NCI-H128 (cell line): ENCODE data around the gene FAXDC2.

Experiments
- DNase-seq: peaks from one replicate; lab custom pipeline; 2025; ENCODE audit not compliant: unreplicated experiment; lab: John Stamatoyannopoulos, UW

FAXDC2 gene

DNA sequence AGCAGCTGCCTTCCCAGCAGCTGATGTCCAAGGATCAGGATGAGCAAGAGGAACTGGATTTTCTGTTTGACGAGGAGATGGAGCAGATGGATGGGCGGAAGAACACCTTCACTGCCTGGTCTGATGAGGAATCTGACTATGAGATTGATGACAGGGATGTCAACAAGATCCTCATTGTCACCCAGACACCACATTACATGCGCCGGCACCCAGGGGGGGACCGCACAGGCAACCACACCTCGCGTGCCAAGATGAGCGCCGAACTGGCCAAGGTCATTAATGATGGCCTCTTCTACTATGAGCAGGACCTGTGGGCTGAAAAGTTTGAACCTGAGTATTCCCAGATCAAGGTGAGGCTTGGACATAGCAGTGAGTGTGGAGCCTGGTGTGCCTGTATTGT lies 48.4 kb downstream of the FAXDC2 start:
- DNase-seq, result no peak

DNA sequence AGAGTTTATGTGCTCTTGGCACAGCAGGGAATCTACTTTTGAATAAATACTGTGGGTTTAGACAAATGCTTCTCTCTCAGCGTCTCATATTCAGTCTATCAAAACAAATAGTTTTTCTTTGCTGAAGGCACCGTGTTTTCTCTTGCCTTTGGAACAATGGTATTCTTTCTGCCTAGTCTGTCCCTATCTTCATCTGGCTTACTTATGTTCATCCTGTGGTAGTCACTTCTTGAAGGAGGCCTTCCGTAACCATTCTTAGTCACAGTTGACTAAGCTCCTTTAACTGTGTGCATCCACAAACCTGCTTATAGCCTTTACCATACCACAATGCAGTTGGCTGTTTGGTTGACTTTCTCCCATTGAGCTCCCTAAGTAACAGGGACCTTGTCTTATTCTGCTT lies 49.3 kb downstream of the FAXDC2 start:
- no peak for DNase-seq

DNA sequence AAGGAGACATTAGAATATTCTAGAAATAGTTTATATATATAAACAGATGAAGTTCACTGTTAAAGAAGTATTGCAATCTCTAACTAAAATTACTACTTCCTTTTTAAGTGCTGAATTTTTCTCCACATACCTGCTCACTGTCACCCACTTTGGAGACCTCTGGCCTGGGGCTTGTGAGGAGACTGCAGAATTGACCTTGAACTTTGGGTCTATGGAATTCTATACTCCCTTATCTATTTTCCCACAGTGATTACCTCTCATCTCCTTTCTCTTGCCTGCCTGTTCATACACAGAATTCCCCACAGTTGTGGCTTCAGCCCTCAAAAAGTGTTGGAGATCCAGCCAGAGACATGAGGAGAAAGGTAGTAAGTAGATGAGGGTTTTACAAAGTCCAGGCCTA lies 49.8 kb downstream of the FAXDC2 start:
- no peak for DNase-seq

DNA sequence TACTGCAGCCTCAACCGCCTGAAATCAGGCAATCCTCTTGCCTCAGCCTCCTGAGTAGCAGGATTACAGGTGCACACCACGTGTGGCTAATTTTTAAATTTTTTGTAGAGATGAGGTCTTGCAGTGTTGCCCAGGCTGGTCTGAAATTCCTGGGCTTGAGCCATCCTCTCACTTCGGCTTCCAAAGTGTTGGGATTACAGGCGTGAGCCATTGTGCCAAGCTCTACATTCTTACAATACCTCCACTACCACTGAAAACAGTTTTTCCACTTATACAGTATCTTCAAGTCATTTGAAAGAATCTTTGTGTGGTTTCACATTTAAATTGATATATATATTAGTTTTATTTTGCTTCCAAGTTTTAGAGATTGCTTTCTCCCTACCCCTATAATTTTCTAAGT lies 52.6 kb downstream of the FAXDC2 start:
- DNase-seq, result no peak

DNA sequence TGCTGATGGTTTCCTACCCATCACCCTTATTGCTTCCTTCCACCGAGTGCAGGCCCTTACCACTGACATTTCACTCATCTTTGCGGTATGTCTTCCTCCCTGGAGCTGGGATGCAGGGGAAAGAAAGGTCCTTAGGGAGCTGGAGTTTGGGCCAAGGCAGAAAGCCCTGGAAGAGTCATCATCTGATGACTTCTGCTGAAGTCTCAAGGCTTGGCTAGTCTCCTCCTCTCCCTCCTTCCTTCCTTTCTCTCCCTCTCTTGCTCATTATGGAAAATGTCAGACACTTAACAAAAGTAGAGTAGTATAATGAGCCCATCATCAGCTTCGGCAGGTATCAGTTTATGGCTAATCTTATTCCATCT lies 55.2 kb downstream of the FAXDC2 start:
- no peak for DNase-seq

DNA sequence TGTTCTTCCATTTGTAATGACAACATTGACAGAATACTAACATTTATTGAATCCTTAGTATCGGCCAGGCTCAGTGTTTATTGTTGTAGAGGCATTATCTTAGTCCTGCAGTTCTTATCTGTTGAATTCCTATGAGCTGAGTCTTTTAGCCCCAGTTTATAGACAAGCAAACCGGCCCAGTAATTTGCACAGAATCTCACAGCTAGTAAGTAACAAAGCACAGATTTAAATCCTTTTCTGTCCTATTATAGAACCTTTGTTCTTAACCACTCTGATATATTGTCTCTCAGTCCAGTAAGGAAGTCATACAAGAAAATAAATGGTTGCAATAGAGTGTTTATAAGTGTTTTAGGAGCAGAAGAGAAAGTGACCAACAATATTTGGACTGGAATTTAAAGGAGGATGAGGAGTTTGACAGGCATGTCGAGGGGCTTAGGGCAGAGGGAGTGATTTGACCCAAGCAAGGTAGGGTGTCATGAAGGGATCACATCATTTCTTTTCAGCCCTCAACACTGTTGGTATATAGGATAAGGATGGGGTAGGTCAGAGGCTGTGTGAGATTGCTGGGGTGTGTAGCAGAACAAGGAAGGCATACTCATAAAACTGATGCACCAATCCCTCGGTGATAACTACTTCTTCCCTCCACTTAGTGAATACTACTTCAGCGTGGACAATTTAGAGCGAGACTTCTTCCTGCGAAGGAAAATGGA lies 55.7 kb downstream of the FAXDC2 start:
- DNase-seq, result no peak

DNA sequence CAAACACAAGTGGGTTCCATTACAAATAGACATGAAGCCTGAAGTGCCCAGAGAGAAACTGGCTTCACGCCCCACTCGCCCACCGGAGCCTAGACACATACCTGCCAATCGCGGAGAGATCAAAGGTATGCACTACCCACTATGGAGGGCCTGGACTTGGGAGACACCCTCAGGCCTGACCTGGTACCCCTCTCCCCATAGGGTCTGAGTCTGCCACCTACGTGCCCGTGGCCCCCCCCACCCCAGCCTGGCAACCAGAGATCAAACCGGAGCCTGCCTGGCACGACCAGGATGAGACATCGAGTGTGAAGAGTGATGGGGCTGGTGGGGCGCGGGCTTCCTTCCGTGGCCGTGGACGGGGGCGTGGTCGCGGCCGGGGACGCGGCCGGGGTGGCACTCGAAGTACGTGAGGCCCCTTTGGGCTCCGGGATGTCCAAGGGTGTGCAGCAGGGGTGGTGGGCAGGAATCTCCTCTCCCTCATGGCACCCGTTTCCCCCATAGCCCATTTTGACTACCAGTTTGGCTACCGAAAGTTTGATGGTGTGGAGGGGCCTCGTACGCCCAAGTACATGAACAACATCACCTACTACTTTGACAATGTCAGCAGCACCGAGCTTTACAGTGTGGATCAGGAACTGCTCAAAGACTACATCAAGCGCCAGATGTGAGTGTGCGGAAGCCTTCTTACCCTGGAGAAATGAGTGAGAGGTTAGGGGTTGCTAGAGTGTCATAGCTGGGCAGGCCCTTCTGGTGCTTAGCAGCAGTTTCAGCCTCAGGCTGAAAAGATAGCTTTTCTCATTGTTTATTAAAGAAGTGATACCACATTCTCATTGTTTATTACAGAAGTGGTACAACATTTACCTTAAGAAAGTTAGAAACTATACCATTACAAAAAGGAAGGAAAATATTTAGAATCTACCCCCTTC lies 56.5 kb downstream of the FAXDC2 start:
- DNase-seq, result no peak

DNA sequence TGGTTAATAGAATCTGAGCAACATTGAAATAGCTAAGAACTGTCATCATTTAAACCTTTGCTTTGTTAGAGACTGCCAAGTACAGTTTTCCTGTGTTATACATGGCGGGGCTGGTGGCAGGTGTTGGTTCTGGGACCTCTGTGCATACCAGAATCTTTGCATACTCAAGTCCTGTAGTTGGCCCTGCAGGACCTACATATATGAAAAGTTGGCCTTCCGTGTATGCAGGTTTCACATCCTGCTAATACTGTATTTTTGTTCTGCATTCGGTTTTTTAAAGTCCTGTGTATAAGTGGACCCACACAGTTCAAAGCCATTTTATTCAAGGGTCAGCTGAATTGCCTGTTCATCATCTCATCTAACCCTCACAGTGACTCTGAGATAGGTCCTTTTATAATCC lies 58.9 kb downstream of the FAXDC2 start:
- DNase-seq, result no peak

DNA sequence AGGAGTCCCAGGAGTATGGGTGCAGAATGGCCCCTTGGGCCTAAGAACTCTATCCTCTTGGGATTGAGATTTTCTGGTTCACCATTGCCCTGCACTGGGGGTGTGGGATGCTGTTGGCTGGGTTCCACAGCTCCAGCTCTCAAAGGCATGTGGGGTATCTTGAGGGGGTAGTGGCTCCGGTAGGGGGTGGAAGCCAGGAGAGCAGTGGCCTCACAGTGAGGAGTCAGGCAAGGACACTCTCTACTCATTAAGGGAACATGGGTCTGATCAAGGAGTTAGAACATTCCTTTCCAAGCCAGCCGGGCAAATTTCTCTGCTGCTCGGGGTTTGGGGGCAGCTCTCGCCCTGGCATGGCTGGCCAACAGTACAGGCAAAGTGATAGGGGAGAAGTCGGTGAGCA lies 62.2 kb downstream of the FAXDC2 start:
- no peak for DNase-seq

DNA sequence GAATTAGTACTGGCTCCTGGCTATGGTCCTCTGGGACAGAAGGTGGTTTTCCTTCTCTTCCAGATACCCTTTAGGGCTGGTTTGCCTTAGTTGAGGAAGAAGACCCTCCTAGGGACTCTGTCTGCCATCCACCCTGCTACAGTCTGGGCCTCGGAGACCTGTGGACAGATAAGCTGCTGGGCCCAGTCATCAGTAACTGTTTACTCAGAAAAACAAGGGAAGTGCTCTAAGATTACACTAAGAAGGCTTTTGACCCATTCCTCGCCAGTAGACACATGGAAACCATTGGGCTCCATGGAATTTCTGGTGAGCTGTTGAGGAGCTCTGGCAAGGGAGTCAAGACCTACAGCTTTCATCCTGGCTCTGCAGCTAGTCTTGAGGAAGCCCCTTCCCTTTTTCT lies 64.0 kb downstream of the FAXDC2 start:
- DNase-seq, result no peak

DNA sequence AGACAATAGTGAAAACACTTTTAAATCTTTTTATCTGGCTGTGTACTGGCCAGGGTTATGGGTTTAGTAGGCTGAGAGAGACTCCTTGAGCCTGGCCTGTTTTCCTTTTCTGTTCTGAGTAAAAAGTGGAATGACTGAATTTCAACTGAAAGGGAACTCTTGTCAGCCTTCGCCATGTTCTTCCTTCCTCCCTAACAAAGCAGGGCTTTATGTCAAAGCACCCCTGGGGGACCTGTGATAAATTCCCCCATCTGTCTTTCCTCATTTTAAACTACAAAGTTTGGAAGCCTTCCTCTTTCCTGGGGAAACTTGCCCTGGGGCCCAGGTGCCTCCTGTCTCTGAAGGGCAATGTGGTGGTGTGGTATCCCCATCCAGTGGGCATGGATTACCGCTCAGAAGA lies 65.5 kb downstream of the FAXDC2 start:
- DNase-seq, result no peak

DNA sequence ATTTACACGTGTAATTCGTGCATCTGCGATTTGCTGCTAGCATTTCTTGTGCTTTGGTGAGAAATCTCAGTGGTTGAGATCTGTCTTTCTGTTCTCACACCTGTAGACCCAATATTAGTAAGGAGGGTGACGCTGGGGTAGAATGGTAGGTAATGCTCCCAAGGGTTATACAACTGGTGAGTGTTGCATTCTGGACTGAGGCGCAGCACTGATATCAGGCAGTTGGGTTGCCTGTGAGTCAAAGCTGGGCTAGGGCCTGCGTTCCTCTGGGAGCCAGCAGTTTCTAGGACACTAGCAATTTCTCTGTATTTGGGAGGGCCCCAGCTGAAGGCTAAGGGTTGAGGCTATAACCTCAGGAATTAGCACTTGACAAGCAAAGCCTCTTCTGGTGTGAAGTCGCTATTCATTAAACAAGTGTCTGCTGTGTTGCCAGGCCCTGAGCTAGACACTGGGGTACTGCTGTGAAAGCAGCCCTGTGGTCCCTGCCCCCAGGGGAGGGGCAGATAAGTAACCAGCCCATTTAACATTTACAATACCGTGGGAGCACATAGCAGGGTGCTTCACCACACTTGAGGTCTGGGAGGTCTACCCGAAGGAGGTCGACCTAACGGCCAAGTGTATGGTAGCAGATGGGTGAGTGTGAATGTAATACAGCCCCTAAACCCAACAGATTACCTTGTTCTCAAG lies 66.5 kb downstream of the FAXDC2 start:
- DNase-seq, result no peak

DNA sequence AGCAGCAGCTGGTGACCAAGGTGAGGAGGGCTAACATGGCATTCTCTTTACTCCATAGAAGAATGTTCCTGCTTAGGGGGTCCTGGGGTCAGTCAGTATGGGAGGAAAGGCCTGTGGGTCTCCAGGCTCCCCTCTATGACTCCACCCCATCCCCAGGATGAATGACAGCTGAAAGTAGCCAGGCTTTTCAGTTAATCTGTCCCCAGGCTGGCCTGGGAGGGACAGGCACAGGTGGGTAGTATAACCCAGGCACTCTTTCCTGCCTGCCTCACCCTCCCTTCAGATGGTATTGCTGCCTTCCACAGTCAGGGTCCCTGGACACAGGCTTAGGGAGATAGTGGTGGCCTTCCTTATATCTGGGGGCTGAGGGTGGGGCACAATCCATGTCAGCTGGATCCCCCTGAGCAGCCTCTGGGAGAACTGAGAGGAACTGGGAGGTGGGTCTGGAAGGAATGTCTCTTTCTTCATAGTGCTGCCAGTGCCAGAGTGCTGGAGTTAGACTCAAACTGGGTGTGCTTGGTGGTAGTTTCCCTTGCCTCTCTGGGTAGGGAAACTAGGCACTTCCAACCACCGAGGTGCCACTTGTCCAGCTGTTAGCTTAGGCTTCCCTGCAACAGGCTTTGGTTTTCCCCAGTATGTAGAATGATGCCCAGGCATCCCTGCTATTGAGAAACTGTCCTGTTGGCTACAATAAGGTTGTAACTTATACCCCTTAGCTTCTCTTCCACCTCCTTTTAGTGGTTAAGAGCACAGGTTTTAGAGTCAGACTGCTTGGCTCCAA lies 67.4 kb downstream of the FAXDC2 start:
- DNase-seq, result no peak

DNA sequence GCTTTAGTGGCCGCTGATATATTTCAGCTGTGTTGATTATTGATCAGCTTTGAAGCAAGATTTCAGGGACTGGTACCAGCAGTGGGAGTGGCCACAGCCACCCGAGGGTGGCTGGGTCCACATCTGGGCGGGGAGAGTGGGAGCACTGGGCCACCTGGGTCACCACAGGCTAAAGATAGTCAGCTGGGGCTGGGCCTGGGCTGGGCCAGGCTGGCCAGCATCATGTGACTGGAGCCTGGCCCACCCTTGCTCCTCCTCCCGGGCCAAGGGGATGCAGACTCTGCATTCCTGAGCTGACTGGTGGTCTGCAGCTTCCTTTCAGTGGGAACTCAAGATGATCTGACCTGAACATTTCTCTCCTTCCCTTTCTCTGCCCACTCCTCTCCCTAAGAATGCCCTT lies 68.1 kb downstream of the FAXDC2 start:
- DNase-seq, result no peak

DNA sequence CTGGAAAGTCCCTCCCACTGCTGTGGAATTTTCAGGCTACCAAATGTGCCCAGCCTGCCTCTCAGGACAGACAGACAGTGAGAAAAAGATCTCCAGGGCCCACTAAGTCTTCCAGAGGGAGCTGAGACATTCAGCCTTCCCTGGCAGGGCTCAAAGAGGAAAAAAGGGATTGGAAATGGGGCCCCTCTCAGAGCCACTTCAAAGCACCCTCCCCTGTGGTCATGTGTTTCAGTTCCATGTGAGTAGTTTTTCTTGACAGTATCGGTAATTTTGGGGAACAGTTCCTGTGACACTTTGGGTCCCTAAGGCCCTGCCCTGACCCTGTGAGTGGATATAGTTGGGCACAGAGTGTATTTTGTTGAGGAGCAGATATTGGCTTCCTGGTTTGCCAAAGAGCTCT lies 70.3 kb downstream of the FAXDC2 start:
- DNase-seq, result no peak

DNA sequence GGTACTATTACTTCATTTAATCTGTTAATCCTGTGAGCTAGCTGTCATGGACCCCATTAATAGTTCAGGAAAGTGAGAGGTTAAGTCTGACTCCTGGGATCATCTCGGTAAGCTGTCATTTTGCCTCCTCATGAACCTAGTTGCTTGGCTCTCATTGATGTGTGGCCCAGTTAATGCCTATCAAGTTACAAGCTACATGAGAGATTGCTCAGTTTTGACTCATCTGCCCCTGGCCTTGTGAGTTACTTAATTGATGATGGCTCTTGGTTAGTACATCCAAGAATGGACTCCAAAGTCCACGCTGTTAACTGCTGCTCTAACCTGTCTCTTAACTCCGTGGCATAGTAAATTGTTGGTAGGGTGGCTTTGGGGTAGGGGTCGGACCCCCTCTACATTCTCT lies 71.3 kb downstream of the FAXDC2 start:
- no peak for DNase-seq

DNA sequence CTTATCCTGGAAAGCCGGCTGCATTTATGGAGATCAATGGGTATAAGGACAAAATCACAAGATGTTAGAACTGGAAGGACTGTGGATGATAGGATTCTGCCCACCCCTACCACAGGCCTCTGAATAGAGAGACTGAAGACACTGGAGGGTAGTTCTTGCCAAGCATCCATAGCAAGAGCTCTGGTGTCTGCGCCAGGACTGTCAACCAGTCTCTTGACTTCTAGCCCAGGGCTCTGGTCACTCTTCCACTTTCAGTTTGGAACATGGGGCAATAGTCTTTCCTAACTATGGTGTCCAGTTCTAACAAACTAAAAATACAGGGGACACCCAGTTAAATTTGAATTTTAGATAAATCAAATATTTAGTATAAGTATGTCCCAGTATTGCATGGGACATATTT lies 71.9 kb downstream of the FAXDC2 start:
- no peak for DNase-seq

DNA sequence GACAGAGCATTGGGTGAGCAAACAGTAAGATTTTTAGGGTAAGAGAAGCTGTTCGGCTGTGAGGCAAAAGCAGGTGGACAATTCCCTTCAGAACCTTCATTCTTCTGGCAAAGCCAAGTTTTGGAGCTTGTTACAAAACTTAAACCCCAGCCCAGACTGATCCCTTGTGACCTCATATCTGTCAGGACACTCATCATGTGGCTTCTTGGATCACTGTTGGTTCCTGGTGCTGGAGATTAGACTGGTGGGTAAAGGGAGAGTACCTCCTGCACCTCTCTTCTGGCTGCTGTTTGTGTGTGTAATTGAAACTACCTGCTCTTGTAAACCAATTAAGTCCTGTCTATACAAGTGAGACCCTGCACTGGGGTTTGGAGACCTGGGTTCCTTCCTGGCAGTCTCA lies 74.2 kb downstream of the FAXDC2 start:
- DNase-seq, result no peak

DNA sequence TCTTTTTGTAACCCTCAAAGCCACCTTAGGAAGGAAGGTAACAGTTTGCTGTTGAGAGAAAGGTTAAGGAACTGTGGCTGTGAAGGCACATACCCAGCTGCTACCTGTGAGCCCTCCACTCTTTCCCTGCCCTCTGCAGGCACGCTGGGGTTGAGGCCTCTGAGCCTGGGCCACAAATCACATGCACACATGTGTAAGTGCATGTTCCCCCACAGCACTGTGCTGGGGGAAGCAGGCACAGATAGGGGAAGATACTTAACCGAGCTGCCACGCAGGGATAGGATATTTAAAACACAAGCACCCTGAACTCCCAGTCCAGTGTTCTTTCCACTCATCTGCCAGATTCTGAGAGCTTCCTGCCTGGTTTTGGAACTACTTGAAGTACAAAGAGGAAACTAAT lies 77.1 kb downstream of the FAXDC2 start:
- DNase-seq, result no peak

DNA sequence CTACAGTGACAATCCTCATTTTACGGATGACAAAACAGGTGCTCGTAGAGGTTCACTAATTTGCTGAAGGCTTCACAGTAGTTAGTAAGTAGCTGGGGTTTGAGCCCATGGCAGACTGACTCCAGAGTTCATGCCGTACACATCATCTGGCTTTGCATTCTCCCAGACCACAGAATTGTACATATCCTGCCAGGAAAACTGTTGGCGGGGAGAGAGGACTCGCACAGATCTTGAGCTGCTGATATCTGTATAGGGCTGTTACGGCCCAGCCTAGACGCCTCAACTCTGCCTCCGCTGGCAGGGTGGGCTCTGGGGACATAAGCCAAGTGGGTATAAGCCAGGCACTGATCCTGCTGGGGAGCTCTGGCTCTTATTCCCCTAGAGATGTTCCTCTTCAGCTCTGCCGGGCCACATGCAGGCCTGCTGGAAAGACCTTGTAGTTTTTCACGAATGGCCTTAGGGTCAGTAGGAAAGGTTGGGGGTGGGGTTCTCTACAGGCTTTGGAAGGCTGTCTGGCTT lies 79.0 kb downstream of the FAXDC2 start:
- no peak for DNase-seq

DNA sequence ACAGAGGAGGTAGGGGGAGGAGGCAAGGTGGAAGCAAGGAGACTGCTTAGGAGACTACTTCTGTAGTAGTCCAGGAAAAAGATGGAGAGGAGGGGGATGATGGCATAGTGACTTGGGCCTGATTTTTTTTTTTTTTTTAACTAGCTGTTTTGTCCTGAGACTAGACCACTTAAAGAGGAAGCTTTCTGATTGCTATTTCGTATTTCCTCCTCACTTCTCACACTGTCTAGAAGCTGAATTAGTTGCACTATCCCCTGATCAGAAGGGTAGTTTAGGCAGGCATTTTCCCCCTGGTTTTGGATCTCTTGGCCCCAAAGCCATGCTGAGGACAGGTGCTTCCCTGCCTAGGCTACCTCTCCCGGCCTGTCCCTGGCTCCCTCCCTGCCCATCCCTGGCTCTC lies 80.3 kb downstream of the FAXDC2 start:
- no peak for DNase-seq
